ENCODE data around the gene KLF6. TPM values are rescaled to one million over a fixed set of nuclear protein-coding genes. Genes with fewer than 3 reads are reported as not detected.

The KLF6 gene
- total and polyA plus RNA-seq, 5 experiments from 2014 or later: 106 to 294 (median 147) TPM

- peaks cover 0 to 14% (median 10%) of the 10 kb centered on the region in 9 donors for H3K9me3 Mint-ChIP-seq
- POLR2A ChIA-PET: no interaction called here
- no peak overlapping the region for H3K27ac Mint-ChIP-seq
- DNase-seq: no peak
- ATAC-seq: no peak
- H3K27me3 Mint-ChIP-seq: peaks cover 0 to 9% (median 4%) of the 10 kb centered on the region in 5 donors
- no peaks in the 10 kb centered on the region for H3K4me1 Mint-ChIP-seq
- H3K36me3 Mint-ChIP-seq: peaks cover 0 to 8% (median 7%) of the 10 kb centered on the region in 3 donors
- H3K4me3 Mint-ChIP-seq: no peak overlapping the region
Measured at GRCh38 chr10:3728563-3728962, 56.4 kb downstream of the KLF6 start.

- H3K4me1 Mint-ChIP-seq: no peaks in the 10 kb centered on the region
- peaks cover 0 to 10% (median 4%) of the 10 kb centered on the region in 5 donors for H3K27me3 Mint-ChIP-seq
- ATAC-seq: no peak
- H3K9me3 Mint-ChIP-seq: peaks cover 0 to 10% (median 5%) of the 10 kb centered on the region in 9 donors
- H3K36me3 Mint-ChIP-seq: peaks cover 0 to 7% (median 4%) of the 10 kb centered on the region in 3 donors
- no peak for DNase-seq
- H3K27ac Mint-ChIP-seq: no peak overlapping the region
- no peak overlapping the region for H3K4me3 Mint-ChIP-seq
- POLR2A ChIA-PET: no interaction called here
Measured at GRCh38 chr10:3727268-3727667, 57.7 kb downstream of the KLF6 start.

All from naive thymus-derived CD8-positive, alpha-beta T cell (primary cell).